GM10266 (cell line): Measurements from ENCODE around the gene SPTLC2.

Experiments used
- DNase-seq: peaks from one replicate; pipeline ENCODE4 v3.0.0; 2012; ENCODE audit errors: extremely low spot score
- TF ChIP-seq, protein P1 (sequence below): IDR thresholded peaks from 2 replicates; pipeline ENCODE4 v1.5.1; 2012; ENCODE audit warnings: mild to moderate bottlenecking, low read depth; ENCODE audit not compliant: control insufficient read depth, insufficient read depth; ENCODE audit errors: missing control alignments

Gene SPTLC2

DNA sequence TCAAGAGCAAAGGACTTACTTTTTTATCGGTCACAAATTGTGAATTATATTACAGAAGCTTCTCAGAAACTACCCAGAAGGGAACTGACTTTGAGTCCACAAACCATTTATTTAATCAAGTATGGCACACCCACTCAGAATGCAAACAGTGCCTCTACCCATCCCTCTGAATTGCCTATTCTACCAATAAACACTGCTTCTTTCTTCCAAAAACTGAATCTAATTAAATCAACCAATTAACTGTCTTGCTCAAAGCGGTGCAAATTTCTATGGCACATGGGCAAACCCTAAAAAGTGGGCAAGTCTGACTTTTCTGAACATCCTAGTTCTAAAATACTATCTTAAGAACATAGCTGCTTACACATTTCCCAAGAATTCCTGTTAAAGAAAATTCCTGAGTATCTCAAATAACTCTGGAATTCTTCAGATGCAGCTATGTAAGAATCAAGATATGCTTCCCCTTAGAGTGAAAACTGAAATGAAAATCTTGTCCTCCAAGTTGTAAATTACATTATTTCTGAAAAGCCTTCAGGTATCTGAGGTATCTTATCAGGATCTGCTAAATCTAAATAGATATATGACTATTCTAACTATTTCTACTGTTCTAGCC, 4.3 kb downstream of the SPTLC2 start:
- TF ChIP-seq, protein P1, sequence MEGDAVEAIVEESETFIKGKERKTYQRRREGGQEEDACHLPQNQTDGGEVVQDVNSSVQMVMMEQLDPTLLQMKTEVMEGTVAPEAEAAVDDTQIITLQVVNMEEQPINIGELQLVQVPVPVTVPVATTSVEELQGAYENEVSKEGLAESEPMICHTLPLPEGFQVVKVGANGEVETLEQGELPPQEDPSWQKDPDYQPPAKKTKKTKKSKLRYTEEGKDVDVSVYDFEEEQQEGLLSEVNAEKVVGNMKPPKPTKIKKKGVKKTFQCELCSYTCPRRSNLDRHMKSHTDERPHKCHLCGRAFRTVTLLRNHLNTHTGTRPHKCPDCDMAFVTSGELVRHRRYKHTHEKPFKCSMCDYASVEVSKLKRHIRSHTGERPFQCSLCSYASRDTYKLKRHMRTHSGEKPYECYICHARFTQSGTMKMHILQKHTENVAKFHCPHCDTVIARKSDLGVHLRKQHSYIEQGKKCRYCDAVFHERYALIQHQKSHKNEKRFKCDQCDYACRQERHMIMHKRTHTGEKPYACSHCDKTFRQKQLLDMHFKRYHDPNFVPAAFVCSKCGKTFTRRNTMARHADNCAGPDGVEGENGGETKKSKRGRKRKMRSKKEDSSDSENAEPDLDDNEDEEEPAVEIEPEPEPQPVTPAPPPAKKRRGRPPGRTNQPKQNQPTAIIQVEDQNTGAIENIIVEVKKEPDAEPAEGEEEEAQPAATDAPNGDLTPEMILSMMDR, result no peak
- no peak for DNase-seq

DNA sequence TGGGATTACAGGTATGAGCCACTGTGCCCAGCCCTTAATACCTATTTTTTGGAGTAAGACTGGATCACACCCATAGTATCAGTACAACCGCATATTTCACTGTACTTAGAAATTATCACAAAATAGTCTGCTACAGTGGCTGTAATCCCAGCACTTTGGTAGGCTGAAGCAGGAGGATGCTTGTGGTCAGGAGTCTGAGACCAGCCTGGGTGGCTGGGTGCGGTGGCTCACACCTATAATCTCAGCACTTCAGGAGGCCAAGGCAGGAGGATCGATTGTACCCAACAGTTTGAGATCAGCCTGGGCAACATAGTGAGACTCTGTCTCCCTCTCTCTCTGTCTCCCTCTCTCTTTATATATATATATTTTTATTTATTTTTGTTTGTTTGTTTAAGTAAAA, 5.9 kb downstream of the SPTLC2 start:
- TF ChIP-seq, protein P1, result no peak
- no peak for DNase-seq

DNA sequence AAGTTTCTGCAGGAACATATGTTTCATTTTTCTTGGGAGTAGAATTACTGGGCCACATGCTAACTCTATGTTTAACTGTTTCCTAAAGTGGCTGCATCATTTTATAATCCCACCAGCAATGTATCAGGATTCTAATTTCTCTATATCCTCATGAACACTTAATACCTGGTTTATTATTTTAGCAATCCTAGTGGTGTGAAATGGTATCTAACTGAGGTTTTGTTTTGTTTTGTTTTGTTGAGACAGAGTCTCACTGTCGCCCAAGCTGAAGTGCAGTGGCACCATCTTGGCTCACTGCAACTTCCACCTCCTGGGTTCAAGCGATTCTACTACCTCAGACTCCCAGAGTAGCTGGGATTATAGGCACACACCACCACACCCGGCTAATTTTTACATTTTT, 6.5 kb downstream of the SPTLC2 start:
- DNase-seq, result no peak
- TF ChIP-seq, protein P1, result no peak

DNA sequence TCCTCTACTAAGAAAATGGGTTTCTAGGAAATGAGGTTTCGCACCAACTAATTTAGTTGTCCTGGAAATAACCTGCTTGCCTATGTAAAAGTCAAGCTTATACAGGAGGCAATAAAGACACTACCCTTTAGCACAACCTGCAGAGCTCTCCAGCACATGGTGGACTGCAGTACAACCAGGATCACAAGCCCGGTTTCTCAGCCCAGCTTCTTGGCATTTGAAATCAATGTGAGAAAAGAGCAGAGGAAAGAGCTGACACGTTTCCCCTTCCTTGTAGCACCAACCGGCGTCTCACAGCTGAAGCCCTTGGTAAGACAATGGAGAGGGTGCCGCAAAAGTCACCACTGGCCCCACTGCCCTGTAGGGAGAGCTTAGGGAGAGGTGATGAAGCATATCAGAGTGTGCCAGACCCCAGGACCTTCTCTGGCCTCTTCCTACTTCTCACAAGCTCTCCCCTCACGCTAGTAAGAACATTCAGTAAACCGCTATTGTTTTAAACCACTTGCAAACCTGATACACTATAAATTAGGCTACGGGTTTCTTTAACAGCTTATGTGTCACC, 8.6 kb downstream of the SPTLC2 start:
- TF ChIP-seq, protein P1, result no peak
- no peak for DNase-seq

DNA sequence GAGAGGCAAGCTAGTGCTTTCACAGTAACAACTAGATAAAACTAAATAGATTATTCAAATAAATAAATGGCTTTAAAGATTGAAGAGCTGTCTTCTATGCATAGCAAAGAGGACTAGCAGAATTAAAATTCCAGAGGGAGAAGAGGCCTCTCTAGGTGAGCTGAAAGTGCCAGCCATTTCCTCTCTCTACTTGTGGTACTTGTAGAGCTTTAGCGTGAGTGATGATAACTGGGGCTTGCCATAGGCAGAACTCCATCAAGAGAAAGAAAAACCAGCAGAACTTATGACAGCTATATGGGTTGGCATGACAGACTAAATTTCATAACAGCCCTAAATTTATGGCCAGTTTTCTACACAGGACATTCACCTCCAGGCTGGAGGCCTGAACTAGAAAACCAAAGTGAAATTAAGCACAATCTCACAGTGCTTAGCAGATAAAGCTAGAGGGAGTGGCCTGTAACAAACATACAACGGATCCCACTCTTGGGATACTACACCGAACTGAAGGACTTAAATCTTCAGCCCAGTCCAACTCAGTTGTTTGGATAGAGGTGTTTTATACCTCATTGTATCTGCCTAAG, 11.0 kb downstream of the SPTLC2 start:
- no peak for DNase-seq
- TF ChIP-seq, protein P1, result no peak

DNA sequence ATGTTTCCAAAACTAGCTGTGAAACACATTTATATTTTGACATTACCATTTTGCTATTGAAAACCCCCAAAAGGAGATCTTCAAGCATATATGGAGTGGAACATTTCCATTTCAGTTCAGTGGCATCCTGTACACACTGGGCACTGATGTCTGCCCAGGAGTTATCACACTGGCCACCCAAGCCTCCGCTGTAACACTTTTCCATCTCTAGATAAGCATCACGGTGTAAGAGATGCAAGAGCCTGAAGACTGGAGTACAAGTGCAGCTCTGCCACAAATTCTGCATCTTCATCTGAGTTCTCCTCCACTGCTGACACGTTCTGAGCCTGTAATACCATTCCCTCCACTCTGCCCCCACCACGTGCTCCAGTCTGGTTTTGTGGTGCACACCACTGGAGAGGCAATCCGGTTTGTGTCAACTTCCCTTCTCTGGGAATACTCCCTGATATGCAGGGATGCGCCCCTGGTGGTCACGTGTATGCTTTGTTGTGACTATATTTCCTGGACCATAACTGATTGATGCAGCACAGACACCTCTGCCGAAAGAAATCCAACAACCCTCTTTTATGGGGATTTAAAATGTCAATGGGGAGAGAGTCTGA, 12.7 kb downstream of the SPTLC2 start:
- DNase-seq, result no peak
- TF ChIP-seq, protein P1, result peak; percentile 27

DNA sequence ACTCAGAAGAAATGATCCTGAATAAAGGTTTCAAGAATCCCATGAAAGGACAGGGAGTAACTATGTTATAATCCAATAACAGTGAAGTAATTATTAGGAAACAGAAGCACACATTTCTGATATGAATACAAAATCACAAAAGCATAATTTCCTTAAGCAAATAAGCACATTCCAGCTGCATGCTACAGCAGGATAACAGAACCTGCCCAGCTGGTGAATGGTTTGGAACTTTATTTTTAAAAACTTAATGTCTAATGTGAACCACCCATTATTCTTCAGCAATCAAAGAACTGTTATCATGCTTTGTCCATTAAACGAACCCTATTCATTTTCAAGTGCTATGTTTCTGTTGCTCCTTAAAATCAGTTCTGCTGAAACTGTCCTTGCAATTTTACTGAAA, 13.4 kb downstream of the SPTLC2 start:
- DNase-seq, result no peak
- TF ChIP-seq, protein P1, result no peak
